ENCODE results near the gene NUP210.

The NUP210 gene

GRCh38 chr3:13346481-13347389 is 73.4 kb downstream of the NUP210 start:
- peak; percentile 36 for DNase-seq

DNA sequence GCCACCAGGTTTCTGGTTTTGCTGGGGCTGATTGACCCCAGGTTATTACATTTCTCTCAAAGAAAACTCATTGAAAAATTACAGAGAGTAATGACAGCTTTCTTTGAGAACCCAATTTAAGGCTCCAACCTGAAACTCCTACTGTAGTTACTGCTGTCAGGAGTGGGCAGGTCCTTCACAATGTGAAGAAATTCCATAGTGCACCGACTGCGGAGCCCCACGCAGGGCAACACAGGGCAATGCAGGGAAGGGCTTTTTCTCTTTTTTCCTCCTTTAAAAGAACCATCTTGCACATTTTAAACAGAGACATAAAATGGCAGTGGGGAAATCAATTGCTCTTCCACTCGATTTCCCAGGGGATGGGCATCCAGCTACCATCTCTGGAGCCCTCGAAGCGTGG is 74.3 kb downstream of the NUP210 start:
- no peak for DNase-seq

GRCh38 chr3:13345284-13345683 is 74.8 kb downstream of the NUP210 start:
- no peak for DNase-seq

- DNase-seq = no peak
Measured at GRCh38 chr3:13344663-13345062, 75.5 kb downstream of the NUP210 start.

DNA sequence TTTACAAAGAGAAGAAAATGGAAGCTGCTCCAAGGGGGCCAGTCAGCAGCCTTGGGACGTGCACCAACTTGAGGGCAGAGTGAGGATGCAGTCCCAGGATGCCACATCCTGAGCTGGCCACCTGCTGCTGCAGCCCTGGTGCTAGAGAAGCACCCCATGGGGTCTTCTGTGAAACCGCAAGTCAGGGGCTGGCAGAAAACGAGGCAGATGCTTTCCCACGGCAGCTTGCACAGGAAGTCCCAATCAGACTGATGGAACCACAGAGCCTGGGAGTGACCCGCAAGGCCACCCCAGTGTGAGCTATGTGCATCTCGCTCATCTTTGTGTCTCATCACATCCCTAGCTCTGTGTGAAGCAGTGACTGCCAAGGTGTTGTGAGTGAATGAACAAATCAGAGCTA is 76.5 kb downstream of the NUP210 start:
- DNase-seq = no peak

DNA sequence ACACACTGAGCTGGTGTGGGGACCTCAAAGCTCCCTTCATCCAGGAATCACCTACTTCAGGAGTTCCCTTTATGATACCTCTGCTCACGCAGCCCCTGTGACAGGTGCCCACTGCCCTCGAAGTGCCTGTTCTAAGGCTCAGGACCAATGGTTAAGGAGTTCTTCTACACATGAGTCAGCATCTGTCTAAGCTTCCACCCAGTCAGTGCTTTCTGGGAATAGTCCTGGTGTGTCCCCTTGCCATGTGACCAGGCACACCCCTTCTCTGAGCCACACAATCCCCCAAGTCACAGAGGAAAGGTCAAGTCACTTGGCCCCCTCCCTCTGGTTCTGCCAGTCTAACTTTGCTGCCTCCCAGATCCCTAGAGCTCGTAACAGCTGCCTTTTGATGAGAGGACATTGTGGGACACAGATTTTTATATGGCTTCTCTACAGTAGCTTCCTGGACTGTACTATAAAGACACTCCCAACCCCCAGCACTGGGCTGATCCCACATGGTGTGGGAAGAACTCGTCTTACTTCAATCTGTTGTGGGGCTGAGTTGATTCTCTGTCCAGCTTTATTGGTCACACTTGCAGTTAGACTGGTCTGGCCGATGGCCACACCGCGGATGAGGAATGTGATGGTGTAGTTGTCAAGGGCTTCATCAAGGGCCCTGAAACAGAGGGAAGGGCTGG is 78.8 kb downstream of the NUP210 start:
- DNase-seq = no peak

- DNase-seq = no peak
Measured at GRCh38 chr3:13339833-13340232, 80.3 kb downstream of the NUP210 start.

GRCh38 chr3:13338996-13339395 is 81.1 kb downstream of the NUP210 start:
- no peak for DNase-seq

DNA sequence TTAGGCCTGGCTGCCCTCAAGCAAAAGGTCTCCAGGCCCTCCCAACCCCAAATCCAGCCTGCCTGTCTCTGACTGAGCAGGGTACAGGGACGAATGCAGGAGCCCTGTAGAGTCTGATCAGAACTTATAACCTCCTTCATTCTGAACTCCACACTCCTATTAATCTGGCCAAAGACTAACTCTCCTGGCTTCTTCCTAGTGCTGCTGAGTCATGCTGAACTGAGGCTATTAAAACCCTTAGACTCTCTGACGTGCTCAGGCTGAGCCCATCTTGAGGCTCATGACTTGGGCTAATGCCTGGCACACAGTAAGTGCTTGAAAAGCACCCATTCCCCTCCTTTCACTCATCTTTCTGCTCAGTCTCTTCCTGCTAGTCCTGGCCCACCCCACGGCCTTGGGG is 81.9 kb downstream of the NUP210 start:
- DNase-seq = no peak

GRCh38 chr3:13336592-13336991 is 83.5 kb downstream of the NUP210 start:
- DNase-seq = no peak

DNA sequence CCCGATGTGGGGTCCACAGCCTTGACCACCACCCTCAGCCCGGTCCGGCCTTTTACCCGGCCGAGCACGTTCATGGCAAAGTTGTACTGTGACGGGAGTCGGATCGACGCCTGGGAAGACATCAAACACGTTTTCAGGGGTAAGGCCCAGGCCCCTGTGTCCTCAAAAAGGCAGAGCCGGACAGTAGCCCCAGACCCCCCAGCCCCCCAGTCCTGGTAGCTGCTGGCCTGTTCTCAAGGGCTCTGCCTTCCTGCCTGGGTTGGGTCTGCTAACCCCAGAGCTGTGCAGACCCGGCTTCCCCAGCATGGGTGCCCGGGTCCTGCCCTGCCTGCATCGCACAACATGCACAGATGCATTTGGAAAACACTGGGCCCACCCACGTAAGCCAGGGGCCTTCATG is 84.6 kb downstream of the NUP210 start:
- no peak for DNase-seq

DNA sequence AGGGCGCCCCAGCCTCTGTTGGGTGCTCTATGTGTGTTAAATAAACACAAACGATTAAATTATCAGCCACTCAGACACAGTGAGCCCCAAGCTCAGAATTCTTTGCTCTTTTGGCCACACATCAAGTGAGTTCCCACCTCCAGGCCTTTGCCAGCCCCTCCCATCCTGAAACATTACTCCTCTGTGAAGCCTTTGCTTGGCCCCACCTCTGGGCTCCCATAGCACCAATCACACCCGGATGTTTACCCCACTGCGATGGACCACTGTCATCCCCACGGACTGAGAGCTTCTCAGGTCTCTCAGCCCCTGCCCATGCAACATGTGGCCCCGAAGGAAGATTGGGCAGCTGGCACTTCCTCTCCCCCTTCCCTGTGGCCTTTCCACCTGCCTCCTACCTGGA is 85.1 kb downstream of the NUP210 start:
- DNase-seq = no peak

GRCh38 chr3:13333236-13333897 is 86.8 kb downstream of the NUP210 start:
- no peak for DNase-seq

GRCh38 chr3:13332740-13333139 is 87.4 kb downstream of the NUP210 start:
- no peak for DNase-seq

GRCh38 chr3:13332158-13332557 is 88.0 kb downstream of the NUP210 start:
- no peak for DNase-seq

- no peak for DNase-seq
Measured at GRCh38 chr3:13329746-13330145, 90.4 kb downstream of the NUP210 start.

DNA sequence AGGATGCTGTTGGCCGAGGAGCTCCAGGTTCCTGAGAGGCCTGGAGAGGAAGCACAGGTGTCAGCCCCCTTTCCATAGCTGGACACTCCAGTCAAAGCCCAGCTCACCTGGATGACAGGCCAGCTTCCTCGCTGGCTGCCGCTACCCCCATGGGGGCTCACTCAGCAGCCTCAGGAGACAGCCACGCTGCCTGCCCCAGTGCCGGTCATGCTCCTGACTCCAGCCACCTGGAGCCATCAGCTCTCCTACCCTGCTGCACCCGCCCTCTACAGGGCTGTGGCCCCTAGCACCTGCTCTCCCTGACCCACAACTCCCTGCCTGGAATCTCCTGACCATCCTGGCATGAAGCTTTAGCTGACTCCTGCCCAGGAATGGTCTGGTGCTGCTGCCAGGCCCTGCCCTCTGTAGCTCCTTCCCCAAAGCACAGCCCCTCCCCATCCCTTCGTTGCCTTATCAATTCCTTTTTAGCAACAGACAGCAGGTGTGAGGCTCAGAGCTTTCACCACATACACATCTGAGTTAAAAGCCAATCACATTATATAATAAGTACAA is 94.2 kb downstream of the NUP210 start:
- DNase-seq = no peak

DNA sequence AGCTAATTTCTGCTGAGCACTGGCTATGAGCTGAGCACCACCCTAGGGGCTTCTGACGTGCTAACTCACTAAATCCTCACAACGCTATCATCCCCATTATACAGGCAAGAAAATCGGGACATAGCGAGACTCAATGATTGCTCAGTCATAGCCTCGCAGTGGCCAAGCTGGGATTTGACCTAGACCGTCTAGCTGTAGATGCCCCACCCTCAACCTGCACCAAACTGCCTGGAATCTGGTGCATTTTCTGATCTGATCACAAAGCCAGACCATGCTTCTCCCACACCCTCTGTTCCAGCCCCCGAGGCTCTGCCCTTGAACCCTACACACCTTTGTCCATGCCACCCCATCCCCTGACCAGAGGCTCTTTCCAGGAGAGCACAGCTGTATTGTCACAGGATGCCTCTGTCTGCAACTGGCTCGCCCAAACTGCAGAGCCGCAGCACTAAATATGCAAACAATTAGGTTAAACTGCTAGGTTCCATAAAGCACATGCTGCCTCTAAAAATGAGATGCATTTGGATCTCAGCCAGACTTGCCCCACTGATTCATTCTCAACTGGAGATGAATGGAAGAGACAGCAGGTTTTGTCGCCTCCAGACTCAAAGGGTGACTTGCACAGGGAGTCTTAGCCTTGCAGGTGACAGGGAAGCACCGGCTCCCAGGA is 95.2 kb downstream of the NUP210 start:
- DNase-seq = no peak

DNA sequence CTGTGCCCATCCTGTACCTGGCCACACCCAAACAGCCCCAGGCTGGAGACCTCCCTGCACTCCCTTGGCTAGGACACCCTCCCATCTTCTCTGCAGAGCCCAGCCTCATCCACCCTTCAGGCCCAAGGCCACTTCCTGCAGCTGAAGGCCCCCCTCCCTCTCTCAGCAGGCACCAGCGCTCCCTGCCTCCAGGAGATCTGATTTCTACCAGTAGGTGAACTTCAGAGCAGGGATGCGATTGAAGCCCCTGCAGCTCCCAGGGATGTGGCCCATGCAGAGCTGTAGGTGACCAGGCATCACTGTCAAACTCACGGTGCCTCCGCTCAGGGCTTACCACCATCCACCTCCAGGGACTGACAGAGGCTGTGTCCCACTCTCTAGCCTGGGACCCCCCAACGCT is 96.3 kb downstream of the NUP210 start:
- DNase-seq = no peak

- DNase-seq = no peak
Measured at GRCh38 chr3:13322324-13322723, 97.8 kb downstream of the NUP210 start.

GRCh38 chr3:13319564-13320220 is 100.4 kb downstream of the NUP210 start:
- DNase-seq = no peak

All from activated T-cell treated with anti-CD3 and anti-CD28 coated beads for 4 hours (primary cell).